HEK293T (cell line): Measurements from ENCODE around the gene PDCD2L.

Experiments used
- BHLHE40 ChIP-seq: fragments of 450-650 bp; IDR thresholded peaks from 2 replicates; pipeline ENCODE4 v1.6.1; 2016; ENCODE audit warnings: mild to moderate bottlenecking, moderate library complexity, borderline replicate concordance
- CTBP1 ChIP-seq: fragments of 450-650 bp; IDR thresholded peaks from 2 replicates; pipeline ENCODE4 v1.6.1; 2016; ENCODE audit warnings: borderline replicate concordance
- ELF4 ChIP-seq: fragments of 450-650 bp; IDR thresholded peaks from 2 replicates; pipeline ENCODE4 v1.6.1; 2017; ENCODE audit warnings: antibody characterized with exemption
- FOXA1 ChIP-seq: fragments of 450-650 bp; IDR thresholded peaks from 2 replicates; pipeline ENCODE4 v1.6.1; 2016; ENCODE audit warnings: mild to moderate bottlenecking
- FOXK2 ChIP-seq: fragments of 450-650 bp; IDR thresholded peaks from 2 replicates; pipeline ENCODE4 v1.6.1; 2016; ENCODE audit warnings: mild to moderate bottlenecking
- HDGF ChIP-seq: fragments of 450-650 bp; IDR thresholded peaks from 2 replicates; pipeline ENCODE4 v1.6.1; 2017; ENCODE audit warnings: antibody characterized with exemption, borderline replicate concordance
- L3MBTL2 ChIP-seq: fragments of 450-650 bp; conservative IDR thresholded peaks from 2 replicates; pipeline ENCODE4 v1.6.1; 2016; ENCODE audit warnings: mild to moderate bottlenecking
- LEF1 ChIP-seq: fragments of 450-650 bp; IDR thresholded peaks from 2 replicates; pipeline ENCODE4 v1.6.1; 2017; ENCODE audit warnings: mild to moderate bottlenecking, borderline replicate concordance
- NFRKB ChIP-seq: fragments of 450-650 bp; IDR thresholded peaks from 2 replicates; pipeline ENCODE4 v1.6.1; 2016; ENCODE audit warnings: mild to moderate bottlenecking, moderate library complexity
- PKNOX1 ChIP-seq: fragments of 450-650 bp; IDR thresholded peaks from 2 replicates; pipeline ENCODE4 v1.6.1; 2016
- SUZ12 ChIP-seq: fragments of 450-650 bp; IDR thresholded peaks from 2 replicates; pipeline ENCODE4 v1.6.1; 2016; ENCODE audit warnings: mild to moderate bottlenecking
- TARDBP ChIP-seq: fragments of 450-650 bp; IDR thresholded peaks from 2 replicates; pipeline ENCODE4 v1.6.1; 2016
- ZNF384 ChIP-seq: fragments of 450-650 bp; IDR thresholded peaks from 2 replicates; pipeline ENCODE4 v1.6.1; 2016

GRCh38 chr19:34364830-34365462 is 39.3 kb upstream of the PDCD2L start, which contains the start of gene GPI:
- TF ChIP-seq LEF1: no peak
- no peak for TF ChIP-seq SUZ12
- no peak for TF ChIP-seq CTBP1
- TF ChIP-seq BHLHE40: no peak
- no peak for TF ChIP-seq PKNOX1
- no peak for TF ChIP-seq NFRKB
- no peak for TF ChIP-seq FOXK2
- TF ChIP-seq L3MBTL2: no peak
- TF ChIP-seq ZNF384: no peak
- no peak for TF ChIP-seq FOXA1
- no peak for TF ChIP-seq ELF4
- no peak for TF ChIP-seq TARDBP
- no peak for TF ChIP-seq HDGF
